Upper lobe of right lung (tissue), 1 donor: Measurements from ENCODE around the gene TP73. TPM values are rescaled to one million over a fixed set of nuclear protein-coding genes. Genes with fewer than 3 reads are reported as not detected.
A peak's percentile ranks its signal among the peaks of the same experiment; 100 is the strongest.
"Not testable (repeated sequence)": the region's sequence is repeated elsewhere in the genome, so short reads cannot be mapped to it uniquely, and the experiment has no call there.

Source experiments
- ATAC-seq: fragments of 200-7000 bp; cut with Tn5 transposase; one replicate; pipeline ENCODE4 v1.9.1; 2020; ENCODE audit warnings: mild to moderate bottlenecking, moderate library complexity
- DNase-seq: peaks from one replicate; pipeline ENCODE4 v3.0.0-alpha.2; 2020
- H3K27ac ChIP-seq: fragments of 200-600 bp; one replicate; pipeline ENCODE4 v1.8.0; 2022
- H3K27me3 ChIP-seq: fragments of 200-600 bp; one replicate; pipeline ENCODE4 v1.8.0; 2022; ENCODE audit warnings: mild to moderate bottlenecking
- H3K36me3 ChIP-seq: fragments of 200-600 bp; one replicate; pipeline ENCODE4 v1.8.0; 2022
- H3K4me1 ChIP-seq: fragments of 200-600 bp; one replicate; pipeline ENCODE4 v1.8.0; 2022
- H3K4me3 ChIP-seq: fragments of 200-600 bp; one replicate; pipeline ENCODE4 v1.8.0; 2022; ENCODE audit warnings: mild to moderate bottlenecking
- H3K9me3 ChIP-seq: fragments of 200-600 bp; one replicate; pipeline ENCODE4 v1.8.0; 2022
- intact Hi-C: fragments of 100-400 bp; cut with DNase I; formaldehyde crosslinking; loops from one replicate; pipeline ENCODE4 v1.11.0; 2022
- total RNA-seq: library from RNA; stranded (reverse); fragmentation: NEBNext Ultra II Directional; extraction: Animal tissue kit (Norgen Biotek cat#: 25700); gene quantifications from one replicate; pipeline ENCODE4 v1.2.1, GENCODE V29; 2021
- TF ChIP-seq, protein P1 (sequence below): fragments of 200-600 bp; IDR thresholded peaks from one replicate; pipeline ENCODE4 v1.8.0; 2022; ENCODE audit warnings: antibody characterized with exemption
- donor health status: DM: no; HTN: yes; CAD: no; lungs with severe emphysema.

The TP73 gene
- total RNA-seq, 1 donor from 2014 or later = 0.29 TPM

DNA sequence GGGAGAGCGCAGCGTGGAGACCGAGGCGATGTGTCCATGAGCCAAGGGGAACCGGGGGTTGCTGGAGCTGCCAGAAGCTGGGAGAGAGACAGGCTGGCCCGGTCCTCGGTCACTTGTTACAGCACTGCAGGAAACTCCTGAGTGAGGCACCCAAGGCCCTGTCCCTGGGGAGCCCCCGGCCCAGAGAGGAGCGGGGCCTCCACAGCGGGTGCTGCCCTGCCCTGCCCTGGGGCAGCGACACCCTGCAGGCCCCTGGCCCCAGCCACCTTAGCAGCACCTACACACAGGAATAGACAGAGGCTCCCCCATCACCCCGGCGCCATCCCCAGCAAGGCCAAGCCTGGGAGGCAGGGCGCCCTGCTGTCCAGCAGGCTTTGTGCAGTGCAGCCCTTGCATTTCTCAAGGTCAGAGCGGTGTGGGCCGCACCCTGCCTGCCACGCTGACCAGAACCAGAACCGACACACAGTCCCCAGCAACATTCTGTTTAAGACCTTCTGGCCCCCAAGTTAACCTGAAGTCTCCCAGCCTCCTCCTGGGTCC is 34.4 kb upstream of the TP73 start:
- no peak overlapping the region for H3K27ac ChIP-seq
- intact Hi-C loops = loop anchor here (2.0 to 5.0 kb wide), 2 partner anchors 51 to 127 kb away; no protein-coding TSS in a partner anchor
- DNase-seq = no peak
- peaks cover 20% of the 10 kb centered on the region for H3K4me1 ChIP-seq
- no peaks in the 10 kb centered on the region for H3K36me3 ChIP-seq
- TF ChIP-seq, protein P1, sequence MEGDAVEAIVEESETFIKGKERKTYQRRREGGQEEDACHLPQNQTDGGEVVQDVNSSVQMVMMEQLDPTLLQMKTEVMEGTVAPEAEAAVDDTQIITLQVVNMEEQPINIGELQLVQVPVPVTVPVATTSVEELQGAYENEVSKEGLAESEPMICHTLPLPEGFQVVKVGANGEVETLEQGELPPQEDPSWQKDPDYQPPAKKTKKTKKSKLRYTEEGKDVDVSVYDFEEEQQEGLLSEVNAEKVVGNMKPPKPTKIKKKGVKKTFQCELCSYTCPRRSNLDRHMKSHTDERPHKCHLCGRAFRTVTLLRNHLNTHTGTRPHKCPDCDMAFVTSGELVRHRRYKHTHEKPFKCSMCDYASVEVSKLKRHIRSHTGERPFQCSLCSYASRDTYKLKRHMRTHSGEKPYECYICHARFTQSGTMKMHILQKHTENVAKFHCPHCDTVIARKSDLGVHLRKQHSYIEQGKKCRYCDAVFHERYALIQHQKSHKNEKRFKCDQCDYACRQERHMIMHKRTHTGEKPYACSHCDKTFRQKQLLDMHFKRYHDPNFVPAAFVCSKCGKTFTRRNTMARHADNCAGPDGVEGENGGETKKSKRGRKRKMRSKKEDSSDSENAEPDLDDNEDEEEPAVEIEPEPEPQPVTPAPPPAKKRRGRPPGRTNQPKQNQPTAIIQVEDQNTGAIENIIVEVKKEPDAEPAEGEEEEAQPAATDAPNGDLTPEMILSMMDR = no peak
- ATAC-seq = no peak
- H3K27me3 ChIP-seq = no peaks in the 10 kb centered on the region
- H3K9me3 ChIP-seq = no peaks in the 10 kb centered on the region
- H3K4me3 ChIP-seq = no peak overlapping the region

DNA sequence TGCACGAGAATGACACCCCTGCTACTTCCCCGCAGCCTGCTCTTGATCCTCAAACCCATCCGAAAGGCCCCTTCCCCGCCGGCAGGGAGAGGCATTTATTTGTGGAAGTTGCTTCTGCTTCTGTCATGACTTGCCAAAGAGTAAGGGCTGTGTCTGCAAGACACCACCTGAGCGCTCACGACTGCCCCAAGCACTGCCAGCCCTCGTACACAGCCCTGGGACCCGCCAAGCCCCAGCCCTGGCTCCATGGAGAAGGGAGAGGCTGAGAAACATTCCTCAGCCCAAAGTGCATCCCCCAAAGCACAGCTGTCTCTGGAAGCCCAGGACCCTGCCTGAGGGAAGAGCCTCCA is 33.8 kb upstream of the TP73 start:
- Histone ChIP-seq H3K4me1 (peaks cover 22% of the 10 kb centered on the region), H3K27me3 (no peaks in the 10 kb centered on the region), H3K27ac (no peak overlapping the region), H3K9me3 (no peaks in the 10 kb centered on the region), H3K36me3 (no peaks in the 10 kb centered on the region), H3K4me3 (no peak overlapping the region)
- DNase-seq (no peak), ATAC-seq (no peak)
- TF ChIP-seq, protein P1 = no peak
- intact Hi-C loops = loop anchor here (2.0 to 5.0 kb wide), 2 partner anchors 51 to 128 kb away; no protein-coding TSS in a partner anchor

DNA sequence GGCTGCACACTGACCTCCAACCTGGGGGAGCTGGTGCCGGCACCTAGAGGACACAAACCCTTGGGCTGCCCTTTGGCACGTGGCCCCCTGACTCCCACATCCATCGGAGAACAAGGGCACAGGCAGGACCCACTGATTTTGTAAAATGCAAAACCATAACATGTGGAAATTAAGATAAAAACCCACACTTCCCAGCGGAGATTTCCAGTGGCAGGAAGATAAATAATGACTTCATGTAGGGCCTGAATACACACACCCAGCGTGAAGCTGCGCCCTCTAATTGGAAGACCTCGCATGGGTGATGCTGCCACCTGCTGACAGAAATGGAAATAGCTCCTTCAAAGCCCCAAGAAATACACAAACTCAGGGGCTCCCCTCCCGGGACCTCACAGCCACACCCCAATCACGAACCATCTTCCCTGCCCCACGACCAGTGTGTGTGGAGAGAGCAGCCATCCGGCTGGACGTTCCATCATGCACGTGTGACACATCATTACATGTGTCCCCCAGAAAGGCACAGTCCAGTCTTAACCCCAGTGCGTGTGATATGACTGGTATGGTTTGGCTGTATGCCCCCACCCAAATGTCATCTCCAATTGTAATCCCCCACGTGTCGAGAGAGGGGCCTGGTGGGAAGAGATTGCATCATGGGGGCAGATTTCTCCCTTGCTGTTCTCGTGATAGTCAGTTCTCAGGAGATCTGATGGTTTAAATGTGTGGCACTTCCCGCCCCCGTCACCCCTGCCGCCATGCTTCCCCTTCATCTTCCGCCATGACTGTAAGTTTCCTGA is 33.2 kb upstream of the TP73 start:
- ATAC-seq (peak; percentile 89), DNase-seq (no peak)
- intact Hi-C loops = loop anchor here (2.0 to 5.0 kb wide), 2 partner anchors 52 to 128 kb away; no protein-coding TSS in a partner anchor
- Histone ChIP-seq H3K9me3 (no peaks in the 10 kb centered on the region), H3K4me1 (peaks cover 20% of the 10 kb centered on the region), H3K27me3 (no peaks in the 10 kb centered on the region), H3K4me3 (no peak overlapping the region), H3K36me3 (no peaks in the 10 kb centered on the region), H3K27ac (no peak overlapping the region)
- TF ChIP-seq, protein P1 = peak; percentile 81

DNA sequence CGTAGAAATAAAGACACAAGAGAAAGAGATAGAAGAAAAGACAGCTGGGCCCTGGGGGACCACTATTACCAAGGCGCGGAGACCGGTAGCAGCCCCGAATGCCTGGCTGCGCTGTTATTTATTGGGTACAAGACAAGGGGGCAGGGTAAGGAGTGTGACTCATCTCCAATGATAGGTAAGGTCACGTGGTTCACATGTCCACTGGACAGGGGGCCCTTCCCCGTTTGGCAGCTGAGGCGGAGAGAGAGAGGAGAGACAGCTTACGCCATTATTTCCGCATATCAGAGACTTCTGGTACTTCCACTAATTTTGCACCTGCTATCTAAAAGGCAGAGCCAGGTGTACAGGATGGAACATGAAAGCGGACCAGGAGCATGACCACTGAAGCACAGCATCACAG is 31.6 kb upstream of the TP73 start:
- peaks cover 21% of the 10 kb centered on the region for H3K4me1 ChIP-seq
- no peak overlapping the region for H3K4me3 ChIP-seq
- TF ChIP-seq, protein P1 = no peak
- intact Hi-C loops = no loop called here
- H3K36me3 ChIP-seq = no peaks in the 10 kb centered on the region
- H3K27me3 ChIP-seq = no peaks in the 10 kb centered on the region
- no peak for DNase-seq
- ATAC-seq = no peak
- H3K27ac ChIP-seq = no peak overlapping the region
- no peaks in the 10 kb centered on the region for H3K9me3 ChIP-seq

DNA sequence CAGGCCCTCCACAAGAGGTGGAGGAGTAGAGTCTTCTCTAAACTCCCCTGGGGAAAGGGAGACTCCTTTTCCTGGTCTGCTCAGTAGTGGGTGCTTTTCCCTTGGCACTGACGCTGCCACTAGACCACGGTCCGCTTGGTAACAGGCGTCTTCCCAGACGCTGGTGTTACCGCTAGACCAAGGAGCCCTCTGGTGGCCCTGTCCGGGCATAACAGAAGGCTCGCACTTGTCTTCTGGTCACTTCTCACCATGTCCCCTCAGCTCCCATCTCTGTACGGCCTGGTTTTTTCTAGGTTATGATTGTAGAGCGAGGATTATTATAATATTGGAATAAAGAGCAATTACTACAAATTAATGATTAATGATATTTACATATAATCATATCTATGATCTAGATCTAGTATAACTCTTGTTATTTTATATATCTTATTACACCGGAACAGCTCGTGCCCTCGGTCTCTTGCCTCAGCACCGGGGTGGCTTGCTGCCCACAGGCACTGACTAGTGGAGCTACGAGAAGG is 31.1 kb upstream of the TP73 start:
- intact Hi-C loops = not testable (repeated sequence)
- peaks cover 26% of the 10 kb centered on the region for H3K4me1 ChIP-seq

DNA sequence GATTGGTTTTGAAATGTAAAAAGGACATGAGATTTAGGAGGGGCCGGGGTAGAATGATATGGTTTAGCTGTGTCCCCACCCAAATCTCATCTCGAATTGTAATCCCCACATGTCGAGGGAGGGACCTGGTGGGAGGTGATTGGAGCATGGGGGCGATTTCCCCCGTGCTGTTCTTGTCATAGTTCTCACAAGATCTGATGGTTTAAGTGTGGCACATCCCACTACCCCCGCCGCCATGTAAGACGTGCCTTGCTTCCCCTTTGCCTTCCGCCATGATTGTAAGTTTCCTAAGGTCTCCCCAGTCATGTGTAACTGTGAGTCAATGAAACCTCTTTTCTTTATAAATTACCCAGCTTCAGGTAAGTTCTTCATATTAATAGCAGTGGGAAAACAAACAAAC is 30.2 kb upstream of the TP73 start:
- DNase-seq, H3K27ac ChIP-seq, H3K36me3 ChIP-seq, intact Hi-C loops, H3K27me3 ChIP-seq, ATAC-seq, H3K9me3 ChIP-seq, H3K4me3 ChIP-seq: not testable (repeated sequence)
- H3K4me1 ChIP-seq = peaks cover 28% of the 10 kb centered on the region

More for the DNA sequence above, 31.1 kb upstream of the TP73 start:
- not testable (repeated sequence) for ATAC-seq, H3K36me3 ChIP-seq, H3K4me3 ChIP-seq, H3K27me3 ChIP-seq, H3K9me3 ChIP-seq, H3K27ac ChIP-seq, DNase-seq
- TF ChIP-seq, protein P1 = peak; percentile 74
